Stomach (tissue), 9 donors: ENCODE data around the gene PPARGC1A. TPM values are rescaled to one million over a fixed set of nuclear protein-coding genes. Genes with fewer than 3 reads are reported as not detected.

Source experiments
- DNase-seq, 2 donors: peaks; one replicate each; pipeline versions ENCODE4 v3.0.0 to v3.0.0-alpha.2; 2013 to 2019
- H3K27ac ChIP-seq, 5 donors: fragments of 200-600 bp in 4 of 5; sonication (generic) in 4 of 5; one replicate each; pipeline ENCODE4 v1.5.1; 2013 to 2019; ENCODE audit warnings: mild to moderate bottlenecking in 1 of 5, moderate library complexity in 1 of 5
- H3K27me3 ChIP-seq, 3 donors: fragments of 200-600 bp; sonication (generic); one replicate each; pipeline ENCODE4 v1.5.1; 2017 to 2019; ENCODE audit warnings: mixed run types in 1 of 3
- H3K36me3 ChIP-seq, 4 donors: fragments of 200-600 bp; sonication (generic); 1 replicate in 3 of 4; 2 replicates in 1 of 4; pipeline ENCODE4 v1.5.1; 2016 to 2019
- H3K4me1 ChIP-seq, 4 donors: fragments of 200-600 bp; sonication (generic); one replicate each; pipeline ENCODE4 v1.5.1; 2016 to 2019
- H3K4me3 ChIP-seq, 4 donors: fragments of 200-600 bp; sonication (generic) in 3 of 4; one replicate each; pipeline ENCODE4 v1.5.1; 2016 to 2019; ENCODE audit warnings: mild to moderate bottlenecking in 1 of 4
- H3K9me3 ChIP-seq, 4 donors: fragments of 200-600 bp; sonication (generic); one replicate each; pipeline ENCODE4 v1.5.1; 2016 to 2019
- EP300 ChIP-seq: sonication (generic); formaldehyde crosslinking; IDR thresholded peaks from one replicate; pipeline ENCODE4 v1.6.1; 2017; ENCODE audit warnings: antibody characterized with exemption
- POLR2A ChIP-seq, 4 donors: fragments of 450-650 bp; IDR thresholded peaks; one replicate each; pipeline ENCODE4 v1.6.1; 2016; ENCODE audit warnings: antibody characterized with exemption in 4 of 4, control low read depth in 2 of 4, mild to moderate bottlenecking in 1 of 4, moderate library complexity in 1 of 4
- POLR2AphosphoS5 ChIP-seq, 3 donors: sonication (generic); formaldehyde crosslinking; IDR thresholded peaks; one replicate each; pipeline ENCODE4 v1.6.1; 2016; ENCODE audit warnings: antibody characterized with exemption in 3 of 3
- WGBS, 5 donors: extraction: QIAGEN DNeasy Blood & Tissue Kit in 3 of 5; methylation state at CpG; one replicate each; pipeline versions ENCODE4 v1.1.5 to v1.1.7; 2013 to 2018; 5-methylcytosine and 5-hydroxymethylcytosine counted together
- intact Hi-C: fragments of 100-400 bp; cut with DNase I; formaldehyde crosslinking; loops from one replicate; pipeline ENCODE4 v1.15.1; 2023; ENCODE audit warnings: low total_unique reads
- polyA plus RNA-seq, 3 donors: library from polyadenylated mRNA; stranded (reverse); fragments of 200-250 nt; gene quantifications; one replicate each; pipeline ENCODE4 v1.2.3, GENCODE V29; 2013
- total RNA-seq, 5 donors: library from RNA; depleted of rRNA; stranded (reverse); fragments of >200 nt; gene quantifications; one replicate each; pipeline versions ENCODE4 v1.1.0 to v1.2.3, GENCODE V29; 2014 to 2016
- TF ChIP-seq, protein P1 (sequence below), 7 experiments: fragments of 450-650 bp in 4 of 7; fragments of 200-600 bp in 3 of 7; sonication (generic) in 3 of 7; IDR thresholded peaks; one replicate each; pipeline ENCODE4 v1.5.1; 2016 to 2019; ENCODE audit warnings: antibody characterized with exemption in 7 of 7, control low read depth in 2 of 7, mild to moderate bottlenecking in 1 of 7
- donor health status: healthy with polysubstance abuse.
- donor health status: Bipolar disorder and iron deficiency.
- donor health status: healthy.

The PPARGC1A gene
- total and polyA plus RNA-seq, 8 donors = 2.0 to 230 (median 13.1) TPM

DNA sequence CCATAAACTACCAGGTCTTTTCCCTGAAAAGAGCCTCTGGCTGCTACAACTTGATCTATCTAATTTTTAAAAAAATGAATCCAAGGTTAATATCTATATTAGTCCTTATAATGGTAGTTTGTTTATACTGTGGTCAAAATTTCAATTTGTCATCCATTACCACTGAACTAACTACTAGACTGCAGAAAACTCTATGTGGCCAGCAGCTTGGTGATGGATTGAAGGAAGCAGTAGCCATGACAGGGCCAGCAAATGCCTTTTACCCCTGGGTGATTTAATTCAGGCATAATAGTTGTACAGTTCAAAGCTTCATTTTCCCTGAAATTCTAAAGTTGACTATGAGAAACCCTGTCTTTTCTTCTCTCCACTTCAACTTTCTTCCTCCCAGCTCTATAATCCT lies 30.4 kb upstream of the PPARGC1A start:
- DNase-seq = no peak
- TF ChIP-seq, protein P1, sequence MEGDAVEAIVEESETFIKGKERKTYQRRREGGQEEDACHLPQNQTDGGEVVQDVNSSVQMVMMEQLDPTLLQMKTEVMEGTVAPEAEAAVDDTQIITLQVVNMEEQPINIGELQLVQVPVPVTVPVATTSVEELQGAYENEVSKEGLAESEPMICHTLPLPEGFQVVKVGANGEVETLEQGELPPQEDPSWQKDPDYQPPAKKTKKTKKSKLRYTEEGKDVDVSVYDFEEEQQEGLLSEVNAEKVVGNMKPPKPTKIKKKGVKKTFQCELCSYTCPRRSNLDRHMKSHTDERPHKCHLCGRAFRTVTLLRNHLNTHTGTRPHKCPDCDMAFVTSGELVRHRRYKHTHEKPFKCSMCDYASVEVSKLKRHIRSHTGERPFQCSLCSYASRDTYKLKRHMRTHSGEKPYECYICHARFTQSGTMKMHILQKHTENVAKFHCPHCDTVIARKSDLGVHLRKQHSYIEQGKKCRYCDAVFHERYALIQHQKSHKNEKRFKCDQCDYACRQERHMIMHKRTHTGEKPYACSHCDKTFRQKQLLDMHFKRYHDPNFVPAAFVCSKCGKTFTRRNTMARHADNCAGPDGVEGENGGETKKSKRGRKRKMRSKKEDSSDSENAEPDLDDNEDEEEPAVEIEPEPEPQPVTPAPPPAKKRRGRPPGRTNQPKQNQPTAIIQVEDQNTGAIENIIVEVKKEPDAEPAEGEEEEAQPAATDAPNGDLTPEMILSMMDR (IDR thresholded peaks at IDR 0.05) = no peak
- TF ChIP-seq EP300 (no peak), POLR2AphosphoS5 (IDR thresholded peaks at IDR 0.05) (no peak), POLR2A (IDR thresholded peaks at IDR 0.05) (no peak)
- Histone ChIP-seq H3K36me3 (no peaks in the 10 kb centered on the region), H3K9me3 (no peaks in the 10 kb centered on the region), H3K27me3 (no peaks in the 10 kb centered on the region), H3K4me1 (peaks cover 0 to 7% (median 2%) of the 10 kb centered on the region in 4 donors), H3K4me3 (no peak overlapping the region), H3K27ac (no peak overlapping the region)
- intact Hi-C loops = no loop called here

DNA sequence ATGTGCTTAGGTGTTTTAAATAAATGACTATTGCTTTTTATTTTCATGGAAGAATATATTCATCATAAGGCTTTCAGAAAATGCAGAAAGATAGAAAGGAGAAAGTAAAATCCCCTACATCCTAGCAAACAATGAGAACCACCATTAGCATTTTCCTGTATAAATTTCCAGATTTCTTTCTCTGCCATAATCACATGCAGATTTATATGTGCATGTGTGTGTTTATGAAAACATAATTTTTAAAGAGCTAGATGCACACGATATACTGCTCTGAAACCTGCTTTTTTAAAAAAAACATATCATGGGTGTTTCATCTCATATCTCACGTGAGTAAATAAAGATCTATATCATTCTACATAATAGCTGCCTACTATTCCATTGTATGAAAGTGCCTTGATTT lies 26.4 kb upstream of the PPARGC1A start:
- H3K27ac ChIP-seq = no peak overlapping the region
- intact Hi-C loops = no loop called here
- 71 to 83% (median 78%) methylated on average over 2 of the region's 2 CpGs for WGBS, 5 donors

DNA sequence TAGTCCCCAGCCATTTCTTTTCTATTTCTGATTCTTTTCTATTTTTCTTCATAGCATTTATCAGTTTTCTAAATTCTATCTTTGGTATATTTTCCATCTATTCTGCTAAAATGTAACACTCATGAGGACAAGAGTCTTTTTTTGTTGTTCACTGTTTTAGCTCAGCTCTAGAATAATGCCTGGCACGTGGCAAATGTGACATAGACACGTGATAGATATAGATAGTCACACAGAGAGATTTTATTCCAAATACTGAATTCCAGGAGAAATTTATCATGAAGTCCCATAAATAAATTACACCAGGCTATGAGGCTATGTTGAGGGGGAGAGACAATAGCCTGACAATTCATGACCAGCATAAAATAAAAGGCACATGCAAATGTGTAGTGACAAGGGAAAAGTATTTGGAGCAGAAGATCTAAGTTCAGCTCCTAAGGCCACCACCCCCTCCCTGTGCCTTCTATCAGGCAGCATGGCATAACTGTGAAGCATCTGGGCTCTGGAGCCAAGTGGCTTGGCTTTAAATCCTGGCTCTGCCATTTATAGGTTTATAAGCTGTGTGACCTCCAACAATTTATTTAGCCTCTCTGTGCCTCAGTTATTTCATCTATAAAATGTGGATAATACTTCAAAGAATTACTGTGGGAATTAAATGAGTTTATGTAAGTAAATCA lies 25.7 kb upstream of the PPARGC1A start:
- no peak for DNase-seq
- no peaks in the 10 kb centered on the region for H3K27me3 ChIP-seq
- 76 to 86% (median 84%) methylated on average over 2 of the region's 2 CpGs for WGBS, 5 donors
- TF ChIP-seq, protein P1 (IDR thresholded peaks at IDR 0.05) = no peak
- no peak for TF ChIP-seq EP300
- no peak for TF ChIP-seq POLR2A (IDR thresholded peaks at IDR 0.05)
- intact Hi-C loops = no loop called here
- no peak overlapping the region for H3K27ac ChIP-seq
- H3K9me3 ChIP-seq = no peaks in the 10 kb centered on the region
- no peaks in the 10 kb centered on the region for H3K4me1 ChIP-seq
- no peaks in the 10 kb centered on the region for H3K36me3 ChIP-seq
- no peak overlapping the region for H3K4me3 ChIP-seq

More for the DNA sequence above, 26.4 kb upstream of the PPARGC1A start:
- no peaks in the 10 kb centered on the region for H3K9me3 ChIP-seq
- H3K36me3 ChIP-seq = no peaks in the 10 kb centered on the region
- TF ChIP-seq, protein P1 (IDR thresholded peaks at IDR 0.05) = no peak
- TF ChIP-seq EP300 (no peak), POLR2A (IDR thresholded peaks at IDR 0.05) (no peak), POLR2AphosphoS5 (IDR thresholded peaks at IDR 0.05) (no peak)
- H3K4me3 ChIP-seq = no peak overlapping the region
- no peak for DNase-seq
- H3K27me3 ChIP-seq = no peaks in the 10 kb centered on the region
- H3K4me1 ChIP-seq = no peaks in the 10 kb centered on the region

DNA sequence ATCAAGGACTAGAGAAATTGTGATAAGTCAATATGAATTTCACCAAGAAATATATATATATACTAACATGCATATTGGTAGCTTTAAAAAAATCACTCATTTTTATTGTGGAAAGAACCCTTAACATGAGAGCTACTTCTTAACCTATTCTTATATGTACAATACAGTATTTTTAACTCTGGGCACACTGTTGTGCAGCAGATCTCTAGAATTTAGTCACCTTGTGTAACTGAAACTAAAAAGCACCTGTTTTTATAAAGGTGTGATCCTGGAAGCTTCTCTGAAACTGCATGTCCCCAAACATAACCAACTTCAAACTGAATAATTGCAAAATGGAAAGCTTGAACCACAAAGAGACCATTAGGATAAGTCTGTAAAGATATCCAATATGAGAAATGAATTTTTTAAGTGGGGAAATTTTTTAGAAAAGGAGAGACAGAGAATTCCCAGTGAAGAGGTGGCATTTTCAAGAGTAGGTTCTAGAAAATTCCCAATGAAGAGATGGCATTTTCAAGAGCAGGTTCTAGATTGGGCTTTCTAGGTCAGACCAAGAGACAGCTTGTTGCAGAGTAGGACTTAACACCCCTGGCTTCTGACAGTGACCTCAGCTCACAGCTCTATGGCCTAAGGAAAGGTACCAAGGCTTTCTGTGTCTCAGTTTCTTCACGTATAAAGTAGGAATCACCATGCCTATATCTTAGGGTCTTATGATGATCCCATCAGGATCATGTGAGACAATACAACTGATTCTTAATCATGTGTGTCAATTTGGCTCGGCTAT lies 22.0 kb upstream of the PPARGC1A start:
- DNase-seq = no peak
- Histone ChIP-seq H3K4me3 (no peak overlapping the region), H3K4me1 (peaks cover 0 to under 1% (median 0%) of the 10 kb centered on the region in 4 donors), H3K36me3 (no peaks in the 10 kb centered on the region), H3K27me3 (no peaks in the 10 kb centered on the region), H3K27ac (no peak overlapping the region), H3K9me3 (no peaks in the 10 kb centered on the region)
- TF ChIP-seq EP300 (no peak), POLR2AphosphoS5 (IDR thresholded peaks at IDR 0.05) (no peak), POLR2A (IDR thresholded peaks at IDR 0.05) (no peak)
- TF ChIP-seq, protein P1 (IDR thresholded peaks at IDR 0.05) = no peak
- intact Hi-C loops = no loop called here
- 88 to 97% (median 93%) methylated on average over 2 of the region's 2 CpGs for WGBS, 5 donors
